ENCODE data around the gene MCF2L2.
"Not testable (repeated sequence)": the region's sequence is repeated elsewhere in the genome, so short reads cannot be mapped to it uniquely, and the experiment has no call there.

MCF2L2 gene

GRCh38 chr3:183182073-183182472 is 246.3 kb downstream of the MCF2L2 start:
- Histone ChIP-seq H3K27me3 (replicated peaks) (no peaks in the 10 kb centered on the region), H3K36me3 (replicated peaks) (no peaks in the 10 kb centered on the region), H3K27ac (no peak overlapping the region), H3K4me3 (ENCODE audit: low read depth, low read length) (no peak overlapping the region)
- DNase-seq = no peak
- in situ Hi-C loops (cut with HindIII; ENCODE audit: low pct_ligation_motif_present, low sequenced_read_pairs) = no loop called here
- TF ChIP-seq, protein P1, sequence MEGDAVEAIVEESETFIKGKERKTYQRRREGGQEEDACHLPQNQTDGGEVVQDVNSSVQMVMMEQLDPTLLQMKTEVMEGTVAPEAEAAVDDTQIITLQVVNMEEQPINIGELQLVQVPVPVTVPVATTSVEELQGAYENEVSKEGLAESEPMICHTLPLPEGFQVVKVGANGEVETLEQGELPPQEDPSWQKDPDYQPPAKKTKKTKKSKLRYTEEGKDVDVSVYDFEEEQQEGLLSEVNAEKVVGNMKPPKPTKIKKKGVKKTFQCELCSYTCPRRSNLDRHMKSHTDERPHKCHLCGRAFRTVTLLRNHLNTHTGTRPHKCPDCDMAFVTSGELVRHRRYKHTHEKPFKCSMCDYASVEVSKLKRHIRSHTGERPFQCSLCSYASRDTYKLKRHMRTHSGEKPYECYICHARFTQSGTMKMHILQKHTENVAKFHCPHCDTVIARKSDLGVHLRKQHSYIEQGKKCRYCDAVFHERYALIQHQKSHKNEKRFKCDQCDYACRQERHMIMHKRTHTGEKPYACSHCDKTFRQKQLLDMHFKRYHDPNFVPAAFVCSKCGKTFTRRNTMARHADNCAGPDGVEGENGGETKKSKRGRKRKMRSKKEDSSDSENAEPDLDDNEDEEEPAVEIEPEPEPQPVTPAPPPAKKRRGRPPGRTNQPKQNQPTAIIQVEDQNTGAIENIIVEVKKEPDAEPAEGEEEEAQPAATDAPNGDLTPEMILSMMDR (IDR thresholded peaks at IDR 0.05; ENCODE audit: low read depth, low read length, missing control alignments) = no peak

DNA sequence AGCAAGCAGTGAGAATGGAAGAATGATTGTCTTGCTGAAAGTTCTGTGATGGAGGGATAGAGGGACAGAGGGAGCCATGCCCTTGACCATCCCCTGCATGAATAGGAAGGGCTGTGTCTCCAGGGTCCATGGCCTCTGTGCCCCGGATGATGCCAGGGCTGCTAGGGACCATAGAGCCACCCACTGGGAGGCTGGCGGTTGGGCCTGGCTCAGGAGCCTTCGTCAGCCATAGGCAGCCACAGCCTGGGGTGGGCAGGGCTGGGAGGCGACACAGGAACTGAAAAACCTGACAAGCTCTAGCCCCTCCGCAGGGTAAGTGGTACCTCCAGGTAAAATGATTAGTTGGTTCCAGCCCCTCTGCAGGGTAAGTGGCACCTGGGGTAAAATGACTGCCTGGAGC is 246.8 kb downstream of the MCF2L2 start:
- in situ Hi-C loops (cut with HindIII; ENCODE audit: low pct_ligation_motif_present, low sequenced_read_pairs) = no loop called here
- DNase-seq = no peak
- H3K36me3 ChIP-seq (replicated peaks) = no peaks in the 10 kb centered on the region
- no peaks in the 10 kb centered on the region for H3K27me3 ChIP-seq (replicated peaks)
- H3K27ac ChIP-seq = no peak overlapping the region
- TF ChIP-seq, protein P1 (IDR thresholded peaks at IDR 0.05; ENCODE audit: low read depth, low read length, missing control alignments) = no peak
- H3K4me3 ChIP-seq (ENCODE audit: low read depth, low read length) = no peak overlapping the region

- H3K27ac ChIP-seq = no peak overlapping the region
- no peaks in the 10 kb centered on the region for H3K27me3 ChIP-seq (replicated peaks)
- TF ChIP-seq, protein P1 (IDR thresholded peaks at IDR 0.05; ENCODE audit: low read depth, low read length, missing control alignments) = no peak
- DNase-seq = no peak
- no peaks in the 10 kb centered on the region for H3K36me3 ChIP-seq (replicated peaks)
- no peak overlapping the region for H3K4me3 ChIP-seq (ENCODE audit: low read depth, low read length)
- in situ Hi-C loops (cut with HindIII; ENCODE audit: low pct_ligation_motif_present, low sequenced_read_pairs) = no loop called here
Measured at GRCh38 chr3:183180784-183181295, 247.6 kb downstream of the MCF2L2 start.

- no peak overlapping the region for H3K27ac ChIP-seq
- no peaks in the 10 kb centered on the region for H3K36me3 ChIP-seq (replicated peaks)
- DNase-seq = no peak
- TF ChIP-seq, protein P1 (IDR thresholded peaks at IDR 0.05; ENCODE audit: low read depth, low read length, missing control alignments) = no peak
- H3K4me3 ChIP-seq (ENCODE audit: low read depth, low read length) = peak overlapping the region; percentile 12
- in situ Hi-C loops (cut with HindIII; ENCODE audit: low pct_ligation_motif_present, low sequenced_read_pairs) = no loop called here
- no peaks in the 10 kb centered on the region for H3K27me3 ChIP-seq (replicated peaks)
Measured at GRCh38 chr3:183180110-183180783, 248.2 kb downstream of the MCF2L2 start.

DNA sequence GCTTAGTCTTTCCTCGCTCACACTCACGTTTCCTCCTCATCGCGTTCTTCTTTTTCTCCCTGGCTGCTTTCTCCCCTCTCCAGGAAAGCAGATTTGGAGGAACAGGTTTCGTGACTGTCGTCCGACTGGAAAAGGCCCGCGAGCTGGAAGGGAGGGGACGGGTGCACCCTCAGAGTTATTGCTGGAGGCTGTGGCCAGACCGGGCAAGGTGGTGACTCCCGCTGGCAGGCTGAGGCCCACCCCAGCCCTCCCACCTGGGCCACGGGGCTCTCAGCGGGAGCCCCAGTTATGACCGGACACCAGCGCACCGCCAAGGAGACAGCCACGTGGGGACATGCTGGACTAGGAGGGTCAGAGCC is 248.9 kb downstream of the MCF2L2 start:
- peak overlapping the region; percentile 69 for H3K4me3 ChIP-seq (ENCODE audit: low read depth, low read length)
- DNase-seq; H3K27ac ChIP-seq; H3K36me3 ChIP-seq (replicated peaks); in situ Hi-C loops (cut with HindIII; ENCODE audit: low pct_ligation_motif_present, low sequenced_read_pairs); H3K27me3 ChIP-seq (replicated peaks): not testable (repeated sequence)

GRCh38 chr3:183178833-183179549 is 249.4 kb downstream of the MCF2L2 start:
- TF ChIP-seq, protein P1 (IDR thresholded peaks at IDR 0.05; ENCODE audit: low read depth, low read length, missing control alignments) = peak; percentile 12
- in situ Hi-C loops (cut with HindIII; ENCODE audit: low pct_ligation_motif_present, low sequenced_read_pairs) = no loop called here

More at GRCh38 chr3:183178833-183179549, 249.4 kb downstream of the MCF2L2 start:
- peak overlapping the region; percentile 69 for H3K4me3 ChIP-seq (ENCODE audit: low read depth, low read length)
- no peaks in the 10 kb centered on the region for H3K27me3 ChIP-seq (replicated peaks)
- no peak overlapping the region for H3K27ac ChIP-seq
- no peaks in the 10 kb centered on the region for H3K36me3 ChIP-seq (replicated peaks)
- DNase-seq = peak; percentile 28
